Measurements from ENCODE around the gene GPR156.
"Not testable (repeated sequence)": the region's sequence is repeated elsewhere in the genome, so short reads cannot be mapped to it uniquely, and the experiment has no call there.

GPR156 gene

GRCh38 chr3:120284747-120285507, at the start of gene GPR156:
Gene GPR156, minus strand, starts transcription at chr3:120285222. Its CDS starts 41,124 bp downstream, at chr3:120244098.
- DNase-seq = no peak

GRCh38 chr3:120332646-120333045, 47.6 kb upstream of the GPR156 start:
- no peak for DNase-seq

DNA sequence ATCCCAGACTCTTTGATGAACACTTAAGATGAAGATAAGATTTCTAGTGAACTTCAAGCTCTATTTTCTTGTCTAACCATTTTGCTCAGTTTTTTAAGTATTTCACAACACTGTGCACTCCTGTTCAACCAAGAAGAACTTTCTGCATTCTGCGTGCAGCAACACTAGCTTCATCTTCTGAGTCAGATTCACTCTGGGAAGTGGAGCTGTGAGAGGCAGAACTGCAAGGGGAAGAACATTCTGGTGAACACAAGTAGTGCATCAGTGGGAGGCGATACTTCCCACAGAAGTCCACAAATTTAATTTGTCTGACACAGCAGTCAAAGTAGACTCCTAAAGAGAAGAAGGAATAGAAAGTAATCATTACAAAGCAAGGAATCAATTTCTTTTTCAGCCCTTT, 46.1 kb upstream of the GPR156 start:
- DNase-seq = no peak

DNA sequence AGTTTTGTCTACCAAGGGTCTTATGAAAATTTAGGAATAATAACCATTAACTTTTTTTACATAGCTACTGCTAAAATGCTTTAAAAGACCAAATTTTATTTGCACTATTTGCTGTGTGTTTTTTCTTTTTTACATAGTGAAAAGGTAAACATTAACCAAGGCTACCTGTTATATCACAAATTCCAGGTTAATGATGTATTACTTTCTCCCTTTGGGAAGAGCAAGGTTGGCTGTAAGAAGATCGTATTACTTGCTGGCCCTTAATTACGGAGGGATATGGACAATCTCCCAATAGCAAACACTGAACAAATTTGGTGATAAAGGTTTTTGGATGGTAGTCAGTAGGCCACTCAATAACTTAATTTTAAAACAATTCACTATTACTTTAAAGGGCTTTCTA, 41.8 kb upstream of the GPR156 start:
- no peak for DNase-seq

DNA sequence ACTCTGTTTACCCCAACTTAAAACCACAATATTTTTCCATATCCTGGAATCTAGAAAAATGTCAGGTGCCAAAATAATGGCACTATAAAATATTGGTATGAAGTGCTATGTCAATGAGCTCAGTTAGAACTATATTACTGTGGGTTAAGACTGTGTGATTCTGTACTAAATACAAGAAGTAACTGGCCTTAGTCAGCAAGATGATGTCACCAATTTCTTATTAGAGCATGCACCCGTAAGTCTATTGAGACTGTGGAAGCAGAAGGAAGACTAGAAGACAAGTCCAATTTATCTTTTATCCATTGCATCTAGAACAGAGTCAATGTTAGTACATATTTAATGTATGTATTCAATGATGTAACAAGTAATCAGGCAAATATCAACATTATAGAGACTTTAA, 39.2 kb upstream of the GPR156 start:
- no peak for DNase-seq

DNA sequence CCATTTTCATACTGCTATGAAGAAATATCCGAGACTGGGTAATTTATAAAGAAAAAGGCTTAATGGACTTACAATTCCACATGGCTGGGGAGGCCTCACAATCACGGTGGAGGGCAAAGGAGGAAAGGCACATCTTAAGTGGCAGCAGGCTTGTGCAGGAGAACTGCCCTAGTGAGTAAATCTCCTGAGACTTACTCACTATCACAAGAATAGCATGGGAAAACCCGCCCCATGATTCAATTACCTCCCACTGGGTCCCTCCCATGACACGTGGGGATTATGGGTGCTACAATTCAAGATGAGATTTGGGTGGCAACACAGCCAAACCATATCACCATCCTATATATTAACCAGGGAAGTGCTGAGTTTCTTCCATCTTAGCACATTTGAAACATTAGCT, 38.7 kb upstream of the GPR156 start:
- not testable (repeated sequence) for DNase-seq

- DNase-seq = no peak
These were observed 27.1 kb upstream of the GPR156 start for GRCh38 chr3:120311863-120312794.

DNA sequence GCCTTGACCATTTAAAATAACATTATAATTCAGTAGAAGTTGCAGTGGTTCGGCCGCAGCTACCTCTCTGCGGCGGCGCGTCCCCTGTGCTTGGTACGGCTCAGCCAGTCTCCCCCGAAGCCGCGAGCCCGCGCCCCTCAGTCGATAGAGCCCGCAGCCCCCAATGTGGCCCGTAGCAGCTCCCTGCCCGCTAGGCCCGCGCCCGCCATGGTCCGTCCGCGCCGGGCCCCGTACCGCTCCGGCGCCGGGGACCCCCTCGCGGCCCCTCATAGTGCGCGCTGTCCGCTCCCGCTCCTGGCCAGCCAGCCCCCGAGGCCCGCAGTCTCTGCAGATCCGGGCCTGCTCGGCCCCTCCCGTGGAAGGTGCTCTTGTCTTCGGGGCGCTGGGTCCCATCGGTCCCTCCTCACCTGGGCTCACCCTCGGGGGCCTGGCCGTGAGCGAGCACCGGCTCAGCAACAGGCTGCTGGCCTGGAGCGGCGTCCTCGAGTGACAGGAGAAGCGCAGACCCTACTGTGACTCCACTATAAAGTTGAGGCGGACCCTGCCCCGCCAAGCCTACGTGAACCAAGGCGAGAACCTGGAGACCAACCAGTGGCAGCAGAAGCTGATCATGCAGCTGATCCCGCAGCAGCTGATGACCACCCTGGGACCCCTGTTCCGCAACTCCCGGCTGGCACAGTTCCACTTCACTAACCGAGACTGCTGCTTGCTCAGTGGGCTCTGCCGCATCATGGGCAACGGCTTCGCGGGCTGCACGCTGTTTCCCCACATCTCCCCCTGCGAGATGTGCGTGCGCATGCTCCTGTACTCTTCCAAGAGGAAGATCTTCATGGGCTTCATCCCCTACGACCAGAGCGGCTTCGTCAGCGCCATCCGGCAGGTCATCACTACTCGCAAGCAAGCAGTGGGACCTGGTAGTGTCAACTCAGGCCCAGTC, 21.8 kb upstream of the GPR156 start:
- no peak for DNase-seq

DNA sequence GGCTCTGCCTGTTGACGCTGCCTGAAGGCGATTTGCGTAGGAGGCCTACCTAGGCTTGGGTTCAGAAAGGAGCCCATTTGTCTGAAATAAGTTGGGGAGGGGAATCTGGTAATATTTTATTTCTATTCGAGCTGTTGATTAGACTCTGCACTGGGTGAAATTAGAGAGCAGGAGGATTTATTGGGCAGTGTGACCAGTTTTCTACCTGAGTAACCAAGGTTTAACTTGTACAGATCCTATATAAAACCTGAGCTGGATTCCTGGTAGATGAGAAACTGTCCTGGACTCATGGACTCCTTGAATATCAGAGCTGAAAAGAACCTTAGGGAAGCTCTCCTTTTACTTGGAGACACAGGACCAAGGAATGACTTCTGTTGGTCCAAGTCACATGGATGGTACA, 19.6 kb upstream of the GPR156 start:
- no peak for DNase-seq

DNA sequence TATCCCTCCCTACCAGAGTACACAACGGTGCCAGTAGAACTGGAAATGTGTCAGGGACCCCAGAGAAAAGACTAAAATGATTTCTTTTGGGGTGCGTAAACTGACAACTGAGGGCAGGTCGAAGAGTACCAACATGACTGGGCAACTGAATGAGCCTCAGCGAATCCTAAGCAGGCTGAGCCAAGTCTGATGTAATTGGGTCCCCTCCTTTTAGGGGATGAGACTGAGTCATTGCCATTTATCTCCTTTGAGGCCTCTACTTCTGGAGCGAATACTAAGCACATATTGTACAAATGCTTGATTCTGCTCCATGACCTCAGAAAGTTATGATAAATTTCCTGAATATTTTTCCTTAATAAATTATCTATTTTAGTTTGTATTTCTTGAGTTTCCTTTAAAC, 17.3 kb upstream of the GPR156 start:
- no peak for DNase-seq

- DNase-seq = no peak
These were observed 15.9 kb upstream of the GPR156 start for GRCh38 chr3:120300971-120301370.

GRCh38 chr3:120299403-120299802, 14.4 kb upstream of the GPR156 start:
- DNase-seq = no peak

GRCh38 chr3:120298996-120299395, 14.0 kb upstream of the GPR156 start:
- no peak for DNase-seq

GRCh38 chr3:120291552-120291951, 6.5 kb upstream of the GPR156 start:
- not testable (repeated sequence) for DNase-seq

DNA sequence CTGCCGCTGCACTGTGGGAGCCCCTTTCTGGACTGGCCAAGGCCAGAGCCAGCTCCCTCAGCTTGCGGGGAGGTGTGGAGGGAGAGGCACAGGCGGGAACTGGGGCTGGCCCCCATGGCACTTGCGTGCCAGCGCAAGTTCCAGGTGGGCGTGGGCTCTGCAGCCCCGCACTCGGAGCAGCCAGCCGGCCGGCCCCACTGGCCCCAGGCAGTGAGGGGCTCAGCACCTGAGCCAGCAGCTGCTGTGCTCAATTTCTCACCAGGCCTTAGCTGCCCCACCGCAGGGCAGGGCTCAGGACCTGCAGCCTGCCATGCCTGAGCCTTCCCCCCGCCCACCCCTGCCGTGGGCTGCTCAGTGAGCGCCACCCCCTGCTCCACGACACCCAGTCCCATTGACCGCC, 4.6 kb upstream of the GPR156 start:
- DNase-seq = no peak

DNA sequence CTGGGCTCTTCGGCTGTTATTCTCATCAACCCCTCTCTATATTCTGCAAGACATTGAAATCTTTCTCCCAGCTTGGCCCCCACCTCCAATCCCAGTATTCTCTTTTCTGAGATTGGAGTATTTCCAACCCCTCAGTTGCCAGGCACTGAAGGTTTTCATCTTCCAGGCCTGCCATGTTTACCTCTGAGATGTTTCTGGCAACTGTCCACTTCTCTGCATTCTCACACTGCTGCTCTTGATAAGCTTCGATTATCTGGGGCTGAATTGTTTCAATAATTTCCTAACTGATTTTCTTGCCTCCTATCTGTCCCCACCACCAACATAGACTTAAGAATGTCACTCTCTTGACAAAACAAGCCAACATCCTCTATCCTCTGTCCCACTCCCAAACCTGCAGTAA, 1.4 kb upstream of the GPR156 start:
- DNase-seq = no peak

GRCh38 chr3:120285508-120285841, 453 bp upstream of the GPR156 start:
- DNase-seq = no peak

- no peak for DNase-seq
These were observed 3.8 kb downstream of the GPR156 start for GRCh38 chr3:120281261-120281660.

DNA sequence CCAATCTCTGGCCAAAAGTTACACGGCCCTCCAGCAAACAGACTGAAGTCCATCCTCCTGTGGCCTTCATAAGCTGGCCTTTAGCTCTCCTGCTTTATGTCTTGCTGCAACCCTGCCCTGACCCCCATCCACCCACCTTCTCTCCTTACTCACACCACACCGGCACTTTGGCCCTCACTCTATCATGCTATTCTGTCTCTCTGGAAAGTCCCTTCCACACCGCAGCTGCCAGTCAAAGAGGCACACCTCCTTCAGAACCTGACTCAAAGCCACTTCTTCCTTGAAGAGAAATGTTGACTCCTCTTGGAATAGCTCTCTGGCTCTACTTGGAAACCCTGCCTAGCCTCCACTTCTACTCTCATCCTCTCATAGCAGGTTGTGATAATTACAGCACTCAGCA, 4.5 kb downstream of the GPR156 start:
- DNase-seq = no peak

GRCh38 chr3:120280026-120280425, 5.0 kb downstream of the GPR156 start:
- DNase-seq = no peak

DNA sequence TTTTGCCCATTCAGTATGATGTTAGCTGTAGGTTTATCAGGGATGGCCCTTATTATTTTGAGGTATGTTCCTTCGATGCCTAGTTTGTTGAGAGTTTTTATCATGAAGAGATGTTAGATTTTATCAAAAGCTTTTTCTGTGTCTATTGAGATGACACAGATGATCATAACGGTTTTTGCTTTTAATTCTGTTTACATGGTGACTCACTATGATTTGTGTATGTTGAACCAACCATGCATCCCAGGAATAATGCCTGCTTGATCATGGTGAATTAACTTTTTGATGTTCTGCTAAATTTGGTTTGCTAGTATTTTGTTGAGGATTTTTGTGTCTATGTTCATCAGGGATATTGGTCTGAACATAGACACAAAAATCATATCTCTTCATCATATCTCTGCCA, 8.3 kb downstream of the GPR156 start:
- DNase-seq = no peak

- no peak for DNase-seq
These were observed 9.4 kb downstream of the GPR156 start for GRCh38 chr3:120275618-120276017.

GRCh38 chr3:120274739-120275167, 10.3 kb downstream of the GPR156 start:
- no peak for DNase-seq
